IMR-90 (cell line): ENCODE measurements around the gene LLPH. TPM values are rescaled to one million over a fixed set of nuclear protein-coding genes. Genes with fewer than 3 reads are reported as not detected.
A peak's percentile ranks its signal among the peaks of the same experiment; 100 is the strongest.

ENCODE experiments used
- ATAC-seq: fragments of 200-7000 bp; cut with Tn5 transposase; 2 replicates; pipeline ENCODE4 v1.9.1; 2020; ENCODE audit warnings: low read depth, mild to moderate bottlenecking, moderate library complexity
- BruUV-seq: library from RNA; stranded (reverse); fragments of 400-500 nt; replicated peaks from 2 replicates; lab custom pipeline; 2021; lab: Mats Ljungman, UMichigan
- CTCF ChIA-PET: fragments of 300-600 bp; formaldehyde crosslinking; extraction: SDS; loops from one replicate; lab custom pipeline; 2021; ENCODE audit warnings: antibody characterized with exemption; lab: Yijun Ruan, JAX
- POLR2A ChIA-PET: fragments of 300-600 bp; sonication (Branson Sonifier 250); formaldehyde crosslinking; loops from one replicate; lab custom pipeline; 2022; ENCODE audit warnings: antibody characterized with exemption; ENCODE audit not compliant: unreplicated experiment; lab: Charles Lee
- DNase-seq: peaks from one replicate; pipeline ENCODE4 v3.0.0; 2013
- H2AFZ ChIP-seq: replicated peaks from 2 replicates; pipeline ENCODE3; 2013; ENCODE audit warnings: low read length, mild to moderate bottlenecking; ENCODE audit not compliant: poor library complexity
- H2AK5ac ChIP-seq: 2 replicates; pipeline ENCODE4 v1.6.1; 2013; ENCODE audit warnings: low read depth, low read length, inconsistent platforms
- H2AK9ac ChIP-seq: replicated peaks from 2 replicates; pipeline ENCODE3; 2013; ENCODE audit warnings: mild to moderate bottlenecking, low read depth, low read length, moderate library complexity; ENCODE audit not compliant: poor library complexity
- H2BK120ac ChIP-seq: 2 replicates; pipeline ENCODE4 v1.6.1; 2013; ENCODE audit warnings: low read depth, low read length, inconsistent platforms
- H2BK15ac ChIP-seq: 3 replicates; pipeline ENCODE4 v1.6.1; 2013; ENCODE audit warnings: low read depth, low read length, inconsistent platforms
- H2BK20ac ChIP-seq: 2 replicates; pipeline ENCODE4 v1.6.1; 2013; ENCODE audit warnings: low read depth, mild to moderate bottlenecking, inconsistent platforms, low read length, moderate library complexity
- H2BK5ac ChIP-seq: 2 replicates; pipeline ENCODE4 v1.6.1; 2013; ENCODE audit warnings: mild to moderate bottlenecking, low read depth, low read length, inconsistent platforms; ENCODE audit not compliant: poor library complexity, severe bottlenecking
- H3K14ac ChIP-seq: replicated peaks from 2 replicates; pipeline ENCODE4 v1.6.1; 2013; ENCODE audit warnings: low read depth, low read length, inconsistent platforms
- H3K18ac ChIP-seq: 2 replicates; pipeline ENCODE4 v1.6.1; 2013; ENCODE audit warnings: low read depth, low read length, control low read depth
- H3K23ac ChIP-seq: 2 replicates; pipeline ENCODE4 v1.6.1; 2013; ENCODE audit warnings: low read depth, low read length, inconsistent platforms
- H3K27ac ChIP-seq: 2 replicates; pipeline ENCODE4 v1.5.1; 2013; ENCODE audit warnings: mild to moderate bottlenecking, control low read depth, low read length; ENCODE audit not compliant: insufficient read depth
- H3K27me3 ChIP-seq: 2 replicates; pipeline ENCODE4 v1.6.1; 2013; ENCODE audit warnings: low read length; ENCODE audit not compliant: control insufficient read depth, insufficient read depth
- H3K36me3 ChIP-seq: 2 replicates; pipeline ENCODE4 v1.6.1; 2013; ENCODE audit warnings: low read length, mixed read lengths; ENCODE audit not compliant: control insufficient read depth, insufficient read depth
- H3K4ac ChIP-seq: 2 replicates; pipeline ENCODE4 v1.6.1; 2013; ENCODE audit warnings: low read depth, low read length, inconsistent platforms
- H3K4me1 ChIP-seq: 2 replicates; pipeline ENCODE4 v1.6.1; 2013; ENCODE audit warnings: low read length, mixed read lengths; ENCODE audit not compliant: control insufficient read depth, insufficient read depth
- H3K4me2 ChIP-seq: 2 replicates; pipeline ENCODE4 v1.6.1; 2013; ENCODE audit warnings: low read depth, mild to moderate bottlenecking, control low read depth, low read length, moderate library complexity
- H3K4me3 ChIP-seq: 2 replicates; pipeline ENCODE4 v1.5.1; 2013; ENCODE audit warnings: low read depth, mild to moderate bottlenecking, control low read depth, low read length, moderate library complexity; ENCODE audit not compliant: insufficient read depth
- H3K56ac ChIP-seq: 2 replicates; pipeline ENCODE4 v1.6.1; 2013; ENCODE audit warnings: low read length, inconsistent platforms; ENCODE audit not compliant: insufficient read depth; ENCODE audit errors: extremely low read depth
- H3K79me1 ChIP-seq, 2 experiments: 2 replicates each; pipeline ENCODE4 v1.6.1; 2013; ENCODE audit warnings: low read length in 2 of 2, inconsistent platforms in 1 of 2, low read depth in 1 of 2
- H3K9ac ChIP-seq: 2 replicates; pipeline ENCODE4 v1.6.1; 2013; ENCODE audit warnings: low read depth, low read length, control low read depth
- H3K9me1 ChIP-seq: 2 replicates; pipeline ENCODE4 v1.6.1; 2013; ENCODE audit warnings: low read length, inconsistent platforms; ENCODE audit not compliant: insufficient read depth
- H3K9me3 ChIP-seq: 2 replicates; pipeline ENCODE4 v1.6.1; 2013; ENCODE audit warnings: low read length; ENCODE audit not compliant: control insufficient read depth, insufficient read depth
- H4K20me1 ChIP-seq: 2 replicates; pipeline ENCODE4 v1.6.1; 2013; ENCODE audit warnings: low read length, inconsistent platforms; ENCODE audit not compliant: insufficient read depth
- H4K5ac ChIP-seq: 2 replicates; pipeline ENCODE4 v1.6.1; 2013; ENCODE audit warnings: mild to moderate bottlenecking, low read depth, low read length, control low read depth
- H4K8ac ChIP-seq, 2 experiments: 2 replicates each; pipeline ENCODE4 v1.6.1; 2013; ENCODE audit warnings: low read depth in 2 of 2, low read length in 2 of 2, control low read depth in 1 of 2, inconsistent platforms in 1 of 2
- H4K91ac ChIP-seq: 2 replicates; pipeline ENCODE4 v1.6.1; 2013; ENCODE audit warnings: low read depth, low read length, inconsistent platforms; ENCODE audit not compliant: insufficient read depth
- MAFK ChIP-seq: IDR thresholded peaks from 2 replicates; pipeline ENCODE4 v1.6.1; 2012; ENCODE audit warnings: low read depth, low read length, improper control_type of control experiment
- POLR2A ChIP-seq: IDR thresholded peaks from 2 replicates; pipeline ENCODE4 v1.6.1; 2012; ENCODE audit warnings: mild to moderate bottlenecking, low read depth, low read length
- dilution Hi-C: fragments of 300-500 bp; cut with HindIII; formaldehyde crosslinking; loops from one replicate; pipeline ENCODE4 v1.14.3; 2018; ENCODE audit warnings: low sequenced_read_pairs; ENCODE audit not compliant: unreplicated experiment
- in situ Hi-C: fragments of 300-500 bp; cut with MboI; formaldehyde crosslinking; loops from 3 replicates; pipeline ENCODE4 v1.14.3; 2019; ENCODE audit warnings: low sequenced_read_pairs, inconsistent platforms, mixed read lengths
- intact Hi-C: fragments of 100-400 bp; cut with micrococcal nuclease; formaldehyde crosslinking; loops from 2 replicates; pipeline ENCODE4 v1.10.0; 2022
- polyA plus RNA-seq, 3 experiments: library from polyadenylated mRNA; depleted of rRNA; stranded (reverse); fragments of >200 nt; gene quantifications; 2 replicates each; pipeline ENCODE4 v1.2.3, GENCODE V29; 2012; ENCODE audit warnings: low replicate concordance in 1 of 3
- total RNA-seq: library from RNA; depleted of rRNA; stranded (reverse); fragments of >200 nt; gene quantifications from 2 replicates; pipeline ENCODE4 v1.2.3, GENCODE V29; 2012

Gene LLPH
- total and polyA plus RNA-seq, 2 of the 4 experiments (the other 2 are of a cell fraction), result 2.7 to 17.0 TPM

- H2BK5ac ChIP-seq, result peak overlapping the region; percentile 80
- peak overlapping the region; percentile 64 for H2BK20ac ChIP-seq
- dilution Hi-C loops (no loop called here), intact Hi-C loops (loop anchor here (5.0 kb wide), 1 partner anchor 275 kb away; no protein-coding TSS in a partner anchor), in situ Hi-C loops (no loop called here)
- no peaks in the 10 kb centered on the region for H3K9me1 ChIP-seq
- POLR2A ChIA-PET, result no interaction called here
- H3K23ac ChIP-seq, result no peak overlapping the region
- H2AFZ ChIP-seq, result no peak overlapping the region
- H3K4ac ChIP-seq, result peak overlapping the region; percentile 84
- H3K9me3 ChIP-seq, result no peaks in the 10 kb centered on the region
- peak overlapping the region; percentile 28; the same call in 1 of the 2 replicates for H4K5ac ChIP-seq
- H3K4me3 ChIP-seq, result no peak overlapping the region
- peak overlapping the region; percentile 53; the same call in 1 of the 2 replicates for H3K4me2 ChIP-seq
- H2AK5ac ChIP-seq, result peak overlapping the region; percentile 50; the same call in 1 of the 2 replicates
- 0 out of 2 replicates have a peak overlapping the region, but pooled peaks have one; percentile 10 for H3K14ac ChIP-seq
- peak overlapping the region; percentile 63 for H2BK120ac ChIP-seq
- peak overlapping the region; percentile 29; the same call in 1 of the 2 replicates for H3K27ac ChIP-seq
- peaks cover 2% of the 10 kb centered on the region; the same call in 1 of the 2 replicates for H3K36me3 ChIP-seq
- no peak overlapping the region for H3K9ac ChIP-seq
- DNase-seq (peak; percentile 94), ATAC-seq (peak; percentile 79)
- H3K56ac ChIP-seq, result no peak overlapping the region
- peaks cover 5% of the 10 kb centered on the region; the same call in 1 of the 2 replicates for H3K4me1 ChIP-seq
- peaks cover 15 to 37% of the 10 kb centered on the region in 2 experiments for H3K79me1 ChIP-seq
- H3K18ac ChIP-seq, result peak overlapping the region; percentile 38; the same call in 1 of the 2 replicates
- H3K27me3 ChIP-seq, result no peaks in the 10 kb centered on the region
- peak overlapping the region in 1 of 2 experiments; percentile 32; a peak in 1 of 4 replicates for H4K8ac ChIP-seq
- no peaks in the 10 kb centered on the region for H4K20me1 ChIP-seq
- no peak overlapping the region for H2AK9ac ChIP-seq
- no peak for TF ChIP-seq MAFK
- TF ChIP-seq POLR2A, result 0 out of 2 replicates have a peak, but pooled peaks have one; percentile 26
- CTCF ChIA-PET, result interaction anchor here (1.1 kb wide), 1 partner anchor 13 kb away, joined by 5 read pairs; no protein-coding TSS in a partner anchor
- no TSS peak for BruUV-seq
- H2BK15ac ChIP-seq, result peak overlapping the region; percentile 0; the same call in 1 of the 3 replicates
- peak overlapping the region; percentile 10 for H4K91ac ChIP-seq
Measured at GRCh38 chr12:66132408-66132807, 1.9 kb upstream of the LLPH start.
